ENCODE measurements around the gene CELF6. TPM values are rescaled to one million over a fixed set of nuclear protein-coding genes. Genes with fewer than 3 reads are reported as not detected.

Gene CELF6
- total and polyA plus RNA-seq, 12 donors, result 0.21 to 5.1 (median 0.76) TPM

DNA sequence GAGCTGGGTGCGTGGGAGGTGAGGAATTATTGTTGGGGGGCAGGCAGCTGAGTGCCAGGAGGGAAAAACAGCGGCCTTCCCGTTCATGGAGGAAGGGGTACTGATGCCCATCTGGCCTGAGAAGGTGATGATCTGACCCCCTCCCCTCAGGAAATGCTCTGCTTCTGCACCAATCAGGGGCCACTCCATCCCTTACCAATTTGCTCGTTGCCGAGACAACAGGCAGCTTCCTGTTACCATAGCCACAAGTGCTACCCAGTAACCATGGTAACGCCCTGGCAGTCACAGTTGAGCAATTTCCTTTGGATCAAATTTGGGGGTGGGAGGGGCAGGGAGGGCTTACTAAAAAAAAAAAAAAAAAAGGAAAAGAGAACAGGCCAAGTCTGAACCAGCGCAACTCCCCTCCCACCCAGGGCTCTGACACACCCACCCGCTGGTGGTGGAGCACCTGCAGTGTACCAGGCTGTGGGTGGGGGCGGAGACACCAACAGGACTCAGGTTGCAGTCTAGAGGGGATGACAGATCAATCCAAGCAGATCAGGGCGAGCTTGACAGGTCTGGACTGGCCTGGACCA is 13.7 kb downstream of the CELF6 start:
- Histone ChIP-seq H3K27ac (no peak overlapping the region), H3K27me3 (no peaks in the 10 kb centered on the region), H3K4me3 (no peak overlapping the region), H3K4me1 (no peaks in the 10 kb centered on the region), H3K9me3 (no peaks in the 10 kb centered on the region), H3K36me3 (peaks cover 0 to 8% (median 0%) of the 10 kb centered on the region in 9 donors)
- DNase-seq, result no peak
- peak in 2 of 8 donors; percentile 30 to 31 for ATAC-seq
- intact Hi-C loops (cut with DNase I), result no loop called here
- 69 to 71% methylated on average over 10 of the region's 10 CpGs for WGBS, 2 donors
- TF ChIP-seq, protein P1, sequence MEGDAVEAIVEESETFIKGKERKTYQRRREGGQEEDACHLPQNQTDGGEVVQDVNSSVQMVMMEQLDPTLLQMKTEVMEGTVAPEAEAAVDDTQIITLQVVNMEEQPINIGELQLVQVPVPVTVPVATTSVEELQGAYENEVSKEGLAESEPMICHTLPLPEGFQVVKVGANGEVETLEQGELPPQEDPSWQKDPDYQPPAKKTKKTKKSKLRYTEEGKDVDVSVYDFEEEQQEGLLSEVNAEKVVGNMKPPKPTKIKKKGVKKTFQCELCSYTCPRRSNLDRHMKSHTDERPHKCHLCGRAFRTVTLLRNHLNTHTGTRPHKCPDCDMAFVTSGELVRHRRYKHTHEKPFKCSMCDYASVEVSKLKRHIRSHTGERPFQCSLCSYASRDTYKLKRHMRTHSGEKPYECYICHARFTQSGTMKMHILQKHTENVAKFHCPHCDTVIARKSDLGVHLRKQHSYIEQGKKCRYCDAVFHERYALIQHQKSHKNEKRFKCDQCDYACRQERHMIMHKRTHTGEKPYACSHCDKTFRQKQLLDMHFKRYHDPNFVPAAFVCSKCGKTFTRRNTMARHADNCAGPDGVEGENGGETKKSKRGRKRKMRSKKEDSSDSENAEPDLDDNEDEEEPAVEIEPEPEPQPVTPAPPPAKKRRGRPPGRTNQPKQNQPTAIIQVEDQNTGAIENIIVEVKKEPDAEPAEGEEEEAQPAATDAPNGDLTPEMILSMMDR (IDR thresholded peaks at IDR 0.05), result no peak

GRCh38 chr15:72304596-72304995 is 15.4 kb downstream of the CELF6 start:
- intact Hi-C loops (cut with DNase I), result no loop called here
- no peak overlapping the region for H3K27ac ChIP-seq
- no peaks in the 10 kb centered on the region for H3K27me3 ChIP-seq
- peaks cover 0 to 11% (median 0%) of the 10 kb centered on the region in 9 donors for H3K36me3 ChIP-seq
- no peak overlapping the region for H3K4me3 ChIP-seq
- no peak for DNase-seq
- 90 to 93% methylated on average over 7 of the region's 7 CpGs for WGBS, 2 donors
- ATAC-seq, result no peak
- H3K4me1 ChIP-seq, result no peaks in the 10 kb centered on the region
- H3K9me3 ChIP-seq, result no peaks in the 10 kb centered on the region
- TF ChIP-seq, protein P1 (IDR thresholded peaks at IDR 0.05), result no peak

DNA sequence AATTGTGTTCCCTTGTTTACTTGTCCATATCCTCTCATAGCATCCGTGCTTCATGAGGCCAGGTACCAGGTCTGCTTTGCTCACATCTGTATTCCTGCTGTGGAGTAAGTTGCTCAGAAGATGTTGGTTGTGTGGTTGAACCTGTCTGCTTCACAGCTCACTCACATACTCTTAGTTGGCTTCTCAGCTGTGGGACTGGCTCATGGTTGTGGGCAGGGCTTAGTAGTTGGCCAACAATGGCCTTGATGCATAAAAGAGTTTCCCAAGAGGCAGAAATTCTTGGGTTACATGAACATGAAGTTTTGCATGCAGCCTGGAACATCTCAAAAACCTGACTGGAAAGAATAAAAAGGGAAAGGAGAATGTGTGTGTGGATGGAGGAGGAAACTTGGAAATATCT is 17.0 kb downstream of the CELF6 start:
- 59 to 68% methylated on average over 1 of the region's 1 CpG for WGBS, 2 donors
- H3K4me1 ChIP-seq, result no peaks in the 10 kb centered on the region
- H3K27ac ChIP-seq, result no peak overlapping the region
- TF ChIP-seq, protein P1 (IDR thresholded peaks at IDR 0.05), result no peak
- H3K36me3 ChIP-seq, result peaks cover 0 to 19% (median 0%) of the 10 kb centered on the region in 9 donors
- intact Hi-C loops (cut with DNase I), result no loop called here
- ATAC-seq (no peak), DNase-seq (no peak)
- H3K4me3 ChIP-seq, result no peak overlapping the region
- H3K9me3 ChIP-seq, result no peaks in the 10 kb centered on the region
- no peaks in the 10 kb centered on the region for H3K27me3 ChIP-seq

GRCh38 chr15:72289597-72290325 is 30.2 kb downstream of the CELF6 start:
- TF ChIP-seq, protein P1 (IDR thresholded peaks at IDR 0.05), result no peak
- H3K4me1 ChIP-seq, result no peaks in the 10 kb centered on the region
- H3K27me3 ChIP-seq, result no peaks in the 10 kb centered on the region
- no peak for DNase-seq
- H3K36me3 ChIP-seq, result no peaks in the 10 kb centered on the region
- no peak for ATAC-seq
- WGBS, 2 donors, result 89% methylated on average over 48 to 52 of the region's 52 CpGs
- intact Hi-C loops (cut with DNase I), result loop anchor here in 1 of 10 donors (10.0 kb wide), 1 partner anchor 95 kb away; the partner anchor contains the start of gene GRAMD2A
- no peaks in the 10 kb centered on the region for H3K9me3 ChIP-seq
- H3K27ac ChIP-seq, result no peak overlapping the region
- H3K4me3 ChIP-seq, result no peak overlapping the region

Measured in heart right ventricle (tissue), 16 donors.